DMS 273 treated with DMSO at 0.1 percent for 48 hours (cell line): ENCODE data around the gene FAM184B.
A peak's percentile ranks its signal among the peaks of the same experiment; 100 is the strongest.

ENCODE experiments used
- DNase-seq: peaks from one replicate; lab custom pipeline; 2025; lab: John Stamatoyannopoulos, UW

The FAM184B gene

GRCh38 chr4:17773135-17773698 is 8.2 kb downstream of the FAM184B start:
- DNase-seq, result no peak

GRCh38 chr4:17771284-17771908 is 10.0 kb downstream of the FAM184B start:
- peak; percentile 90 for DNase-seq

GRCh38 chr4:17770845-17771244 is 10.6 kb downstream of the FAM184B start:
- no peak for DNase-seq

- no peak for DNase-seq
Observed at GRCh38 chr4:17769406-17770174, 11.8 kb downstream of the FAM184B start.

DNA sequence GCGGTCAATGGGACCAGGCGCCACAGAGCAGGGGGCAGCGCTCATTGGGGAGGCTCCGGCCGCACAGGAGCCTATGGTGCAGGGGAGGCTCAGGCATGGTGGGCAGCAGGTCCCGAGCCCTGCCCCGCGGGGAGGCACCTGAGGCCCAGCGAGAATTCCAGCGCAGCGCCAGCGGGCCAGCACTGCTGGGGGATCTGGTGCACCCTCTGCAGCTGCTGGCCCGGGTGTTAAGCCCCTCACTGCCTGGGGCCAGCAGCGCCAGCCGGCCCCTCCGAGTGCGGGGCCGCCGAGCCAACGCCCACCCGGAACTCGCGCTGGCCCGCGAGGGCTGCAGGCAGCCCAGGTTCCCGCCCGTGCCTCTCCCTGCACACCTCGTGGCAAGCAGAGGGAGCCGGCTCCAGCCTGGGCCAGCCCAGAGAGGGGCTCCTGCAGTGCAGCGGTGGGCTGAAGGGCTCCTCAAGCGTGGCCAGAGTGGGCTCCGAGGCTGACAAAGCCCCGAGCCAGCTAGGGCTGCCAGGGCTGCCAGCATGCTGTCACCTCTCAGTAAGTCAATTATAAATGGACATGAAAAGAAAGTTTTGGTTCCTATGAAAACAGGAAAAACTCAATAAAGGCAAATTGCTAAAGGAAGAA is 14.5 kb downstream of the FAM184B start:
- DNase-seq, result no peak

- DNase-seq, result no peak
Observed at GRCh38 chr4:17765514-17766286, 15.7 kb downstream of the FAM184B start.

DNA sequence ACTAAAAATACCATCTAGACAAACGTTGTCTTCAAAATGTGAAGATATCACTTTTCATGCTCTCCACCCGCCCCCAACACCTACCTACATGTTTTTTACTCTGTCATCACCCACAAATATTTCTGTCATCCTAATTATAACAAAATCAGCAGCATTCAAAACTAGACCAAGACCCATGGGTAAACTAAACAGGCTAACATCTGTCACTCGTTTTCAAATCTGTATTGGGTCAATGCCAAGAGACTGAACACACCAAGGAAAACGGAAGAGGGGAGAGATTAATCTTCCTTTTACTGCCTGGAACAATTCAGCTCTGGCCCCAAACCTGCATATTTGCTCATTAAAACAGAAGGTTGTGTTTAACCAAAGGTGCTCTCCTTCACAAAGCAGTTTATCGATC is 17.5 kb downstream of the FAM184B start:
- DNase-seq, result peak; percentile 35

GRCh38 chr4:17763416-17763815 is 18.0 kb downstream of the FAM184B start:
- no peak for DNase-seq

- DNase-seq, result peak; percentile 27
Observed at GRCh38 chr4:17762726-17763125, 18.7 kb downstream of the FAM184B start.

DNA sequence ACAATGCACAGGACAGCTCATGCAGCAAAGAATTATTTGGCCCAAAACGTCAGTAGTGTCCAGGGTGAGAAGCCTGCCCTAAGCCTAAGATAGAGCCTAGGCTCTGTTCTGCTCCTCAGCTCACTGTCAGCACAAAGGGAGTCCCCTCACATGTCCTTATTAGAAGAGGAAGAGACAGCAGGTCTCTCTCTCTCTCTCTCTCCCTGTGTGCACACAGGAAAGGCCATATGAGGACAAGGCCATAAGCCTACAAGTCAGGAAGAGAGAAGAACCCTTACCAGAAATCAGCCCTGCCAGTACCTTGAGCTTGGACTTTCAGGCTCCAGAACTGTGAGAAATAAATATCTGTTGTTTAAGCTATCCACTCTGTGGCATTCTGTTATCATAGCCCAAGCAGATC is 20.4 kb downstream of the FAM184B start:
- no peak for DNase-seq

DNA sequence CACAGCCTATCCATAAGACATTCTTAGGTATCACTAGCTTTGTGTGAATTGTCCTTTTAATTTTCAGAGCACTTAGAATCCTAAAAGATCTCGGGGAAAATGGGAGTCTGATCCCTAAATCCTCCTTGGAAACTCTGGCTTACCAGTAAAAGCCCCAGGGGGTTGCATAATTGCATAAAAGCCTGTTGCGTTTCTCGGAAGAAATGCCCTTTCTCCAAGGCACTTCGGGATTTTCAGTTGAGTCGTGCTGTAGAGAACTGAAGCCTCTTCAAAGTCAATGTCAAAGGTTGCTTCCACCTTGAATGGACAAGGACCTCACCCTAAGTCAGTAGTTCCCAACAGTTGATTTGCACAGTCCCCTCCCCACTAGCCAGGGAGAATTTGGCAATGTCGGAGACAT is 20.8 kb downstream of the FAM184B start:
- no peak for DNase-seq

- no peak for DNase-seq
Observed at GRCh38 chr4:17758485-17758884, 22.9 kb downstream of the FAM184B start.

DNA sequence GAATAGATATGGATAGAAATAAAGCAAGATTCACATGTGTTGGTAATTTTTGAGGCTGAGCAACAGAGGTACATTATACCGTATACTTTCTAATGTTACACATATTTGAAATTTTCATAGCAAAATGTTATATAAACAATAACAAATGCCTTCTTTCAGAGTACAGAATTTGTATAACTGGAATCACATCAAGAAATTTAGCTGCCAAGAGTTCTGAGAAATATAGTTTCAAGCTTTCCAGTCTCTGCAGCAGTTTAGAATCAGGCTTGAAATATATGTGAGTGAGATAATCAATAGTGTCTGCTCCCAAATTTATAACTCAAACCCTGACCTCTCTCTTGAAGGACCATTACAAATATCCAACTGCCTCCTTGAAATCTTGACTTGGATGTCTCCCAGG is 23.8 kb downstream of the FAM184B start:
- DNase-seq, result no peak

GRCh38 chr4:17753646-17754045 is 27.8 kb downstream of the FAM184B start:
- no peak for DNase-seq

- no peak for DNase-seq
Observed at GRCh38 chr4:17740702-17741101, 40.7 kb downstream of the FAM184B start.

DNA sequence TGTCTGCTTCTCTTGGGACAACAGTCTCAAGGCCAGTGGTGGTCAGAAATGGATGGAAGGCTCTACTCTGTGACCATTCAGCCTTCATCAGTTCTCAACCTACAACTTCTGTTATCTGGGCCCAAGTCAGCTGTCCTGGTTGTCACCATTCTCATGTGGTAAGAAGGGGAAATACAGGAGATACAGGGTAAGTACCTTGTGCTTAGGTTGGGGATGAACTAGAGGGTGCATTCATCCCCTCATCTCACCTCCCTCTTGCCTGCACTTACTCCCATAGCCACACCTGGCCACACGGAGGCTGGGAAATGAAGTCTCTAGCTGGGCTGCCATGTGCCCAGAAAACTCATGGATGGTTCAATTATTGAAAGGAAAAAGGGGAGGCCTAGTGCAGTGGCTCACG is 44.9 kb downstream of the FAM184B start:
- no peak for DNase-seq

DNA sequence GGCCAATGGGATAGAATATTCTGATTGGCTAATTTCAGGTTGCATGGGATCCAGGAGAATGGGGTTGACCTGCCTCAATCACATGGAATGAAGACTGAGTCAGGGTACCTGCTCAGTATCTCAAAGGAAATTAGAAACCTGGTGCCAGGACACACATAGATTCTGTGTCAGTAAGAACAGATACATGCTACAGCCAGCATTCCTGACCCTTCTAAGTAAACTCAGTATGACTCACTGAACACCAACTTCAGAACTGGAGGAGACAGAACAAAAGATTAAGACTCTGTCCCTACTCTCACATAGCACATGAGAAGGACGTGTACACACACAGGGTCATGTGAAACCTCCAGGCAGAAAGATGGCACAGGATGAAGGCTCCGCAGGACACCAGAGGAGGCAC is 54.5 kb downstream of the FAM184B start:
- no peak for DNase-seq

- no peak for DNase-seq
Observed at GRCh38 chr4:17723648-17724047, 57.8 kb downstream of the FAM184B start.

- DNase-seq, result no peak
Observed at GRCh38 chr4:17722356-17722700, 59.1 kb downstream of the FAM184B start.

GRCh38 chr4:17721496-17722355 is 59.7 kb downstream of the FAM184B start:
- no peak for DNase-seq

- DNase-seq, result no peak
Observed at GRCh38 chr4:17719106-17719505, 62.3 kb downstream of the FAM184B start.
